Adrenal gland (tissue), 5 donors: ENCODE results near the gene TMEM135.

Experiments
- POLR2A ChIP-seq, 2 donors: fragments of 450-650 bp; IDR thresholded peaks; one replicate each; pipeline ENCODE4 v1.6.1; 2017; ENCODE audit warnings: antibody characterized with exemption in 2 of 2, mild to moderate bottlenecking in 2 of 2, moderate library complexity in 1 of 2
- TF ChIP-seq, protein P1 (sequence below), 6 experiments: fragments of 450-650 bp in 4 of 6; fragments of 200-600 bp in 2 of 6; sonication (generic) in 1 of 6; IDR thresholded peaks; 1 replicate in 5 of 6; 2 replicates in 1 of 6; pipeline versions ENCODE4 v1.5.1 to v1.8.0; 2016 to 2021; ENCODE audit warnings: antibody characterized with exemption in 6 of 6, mild to moderate bottlenecking in 2 of 6, moderate library complexity in 1 of 6
- donor health status: DM: no; HTN: no; CAD: no.

DNA sequence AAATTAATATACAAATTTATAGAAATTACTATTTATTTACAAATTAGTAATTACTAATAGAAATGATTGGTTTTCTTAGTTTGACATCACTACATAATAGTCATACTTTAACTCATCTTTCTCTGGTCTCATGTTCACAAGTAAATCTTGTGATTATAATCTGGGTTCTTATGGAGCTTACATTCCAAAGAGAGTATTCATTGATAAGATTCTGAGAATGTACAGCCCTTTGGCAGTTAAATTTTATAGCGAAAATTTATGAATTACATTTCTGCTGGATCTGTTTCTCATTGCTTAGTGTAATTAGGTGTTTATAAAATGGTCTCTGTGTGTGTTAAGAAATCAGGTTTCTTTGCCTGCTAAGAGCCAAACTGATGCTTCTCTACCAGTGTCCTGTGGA lies 175.2 kb downstream of the TMEM135 start:
- TF ChIP-seq, protein P1, sequence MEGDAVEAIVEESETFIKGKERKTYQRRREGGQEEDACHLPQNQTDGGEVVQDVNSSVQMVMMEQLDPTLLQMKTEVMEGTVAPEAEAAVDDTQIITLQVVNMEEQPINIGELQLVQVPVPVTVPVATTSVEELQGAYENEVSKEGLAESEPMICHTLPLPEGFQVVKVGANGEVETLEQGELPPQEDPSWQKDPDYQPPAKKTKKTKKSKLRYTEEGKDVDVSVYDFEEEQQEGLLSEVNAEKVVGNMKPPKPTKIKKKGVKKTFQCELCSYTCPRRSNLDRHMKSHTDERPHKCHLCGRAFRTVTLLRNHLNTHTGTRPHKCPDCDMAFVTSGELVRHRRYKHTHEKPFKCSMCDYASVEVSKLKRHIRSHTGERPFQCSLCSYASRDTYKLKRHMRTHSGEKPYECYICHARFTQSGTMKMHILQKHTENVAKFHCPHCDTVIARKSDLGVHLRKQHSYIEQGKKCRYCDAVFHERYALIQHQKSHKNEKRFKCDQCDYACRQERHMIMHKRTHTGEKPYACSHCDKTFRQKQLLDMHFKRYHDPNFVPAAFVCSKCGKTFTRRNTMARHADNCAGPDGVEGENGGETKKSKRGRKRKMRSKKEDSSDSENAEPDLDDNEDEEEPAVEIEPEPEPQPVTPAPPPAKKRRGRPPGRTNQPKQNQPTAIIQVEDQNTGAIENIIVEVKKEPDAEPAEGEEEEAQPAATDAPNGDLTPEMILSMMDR (IDR thresholded peaks at IDR 0.05) = no peak
- no peak for TF ChIP-seq POLR2A (IDR thresholded peaks at IDR 0.05)
